H9 (cell line): ENCODE data around the gene SHH. TPM values are rescaled to one million over a fixed set of nuclear protein-coding genes. Genes with fewer than 3 reads are reported as not detected.
A peak's percentile ranks its signal among the peaks of the same experiment; 100 is the strongest.

Source experiments
- DNase-seq: peaks from one replicate; pipeline ENCODE4 v3.0.0-alpha.2; 2017
- H2AFZ ChIP-seq: one replicate; pipeline ENCODE4 v1.6.1; 2013; ENCODE audit warnings: mild to moderate bottlenecking, low read length, control low read depth, moderate library complexity
- H2AK5ac ChIP-seq: 2 replicates; pipeline ENCODE4 v1.6.1; 2013; ENCODE audit warnings: low read length, control low read depth, mixed read lengths; ENCODE audit not compliant: insufficient read length
- H2BK120ac ChIP-seq: one replicate; pipeline ENCODE4 v1.6.1; 2013; ENCODE audit warnings: low read depth, mild to moderate bottlenecking, low read length, control low read depth, inconsistent platforms; ENCODE audit not compliant: poor library complexity, severe bottlenecking
- H2BK12ac ChIP-seq: 2 replicates; pipeline ENCODE4 v1.6.1; 2013; ENCODE audit warnings: low read length, control low read depth, mixed read lengths, low read depth; ENCODE audit not compliant: insufficient read length
- H2BK15ac ChIP-seq: 2 replicates; pipeline ENCODE4 v1.6.1; 2013; ENCODE audit warnings: low read depth, low read length, control low read depth
- H2BK20ac ChIP-seq: one replicate; pipeline ENCODE4 v1.6.1; 2013; ENCODE audit warnings: low read depth, mild to moderate bottlenecking, low read length, control low read depth, inconsistent platforms; ENCODE audit not compliant: poor library complexity, severe bottlenecking
- H2BK5ac ChIP-seq: 2 replicates; pipeline ENCODE4 v1.6.1; 2013; ENCODE audit warnings: low read length, control low read depth, mixed read lengths; ENCODE audit not compliant: insufficient read length
- H3K14ac ChIP-seq: 2 replicates; pipeline ENCODE4 v1.6.1; 2013; ENCODE audit warnings: low read length, control low read depth; ENCODE audit not compliant: insufficient read depth
- H3K18ac ChIP-seq: 2 replicates; pipeline ENCODE4 v1.6.1; 2013; ENCODE audit warnings: low read depth, mild to moderate bottlenecking, mixed read lengths, low read length, control low read depth; ENCODE audit not compliant: insufficient read length
- H3K23ac ChIP-seq: 2 replicates; pipeline ENCODE4 v1.6.1; 2013; ENCODE audit warnings: low read length, control low read depth, mixed read lengths, low read depth; ENCODE audit not compliant: insufficient read length
- H3K23me2 ChIP-seq: 2 replicates; pipeline ENCODE4 v1.6.1; 2013; ENCODE audit warnings: low read depth, mild to moderate bottlenecking, mixed read lengths, low read length, control low read depth; ENCODE audit not compliant: insufficient read length, poor library complexity, severe bottlenecking
- H3K27ac ChIP-seq: 2 replicates; pipeline ENCODE4 v1.5.1; 2013; ENCODE audit warnings: low read length, control low read depth, mixed read lengths, low read depth; ENCODE audit not compliant: insufficient read length
- H3K27me3 ChIP-seq: 2 replicates; pipeline ENCODE4 v1.6.1; 2013; ENCODE audit warnings: low read length, control low read depth, inconsistent platforms; ENCODE audit not compliant: insufficient read depth
- H3K4ac ChIP-seq: 2 replicates; pipeline ENCODE4 v1.6.1; 2013; ENCODE audit warnings: low read depth, mild to moderate bottlenecking, control low read depth, inconsistent platforms, low read length, moderate library complexity
- H3K4me1 ChIP-seq: 2 replicates; pipeline ENCODE4 v1.6.1; 2013; ENCODE audit warnings: low read length, control low read depth, inconsistent platforms; ENCODE audit not compliant: insufficient read depth
- H3K4me2 ChIP-seq: 2 replicates; pipeline ENCODE4 v1.6.1; 2013; ENCODE audit warnings: low read length, control low read depth, mixed read lengths; ENCODE audit not compliant: insufficient read length, insufficient read depth
- H3K56ac ChIP-seq: 2 replicates; pipeline ENCODE4 v1.6.1; 2013; ENCODE audit warnings: low read depth, mild to moderate bottlenecking, mixed read lengths, low read length, control low read depth; ENCODE audit not compliant: insufficient read length
- H3K79me1 ChIP-seq: 2 replicates; pipeline ENCODE4 v1.6.1; 2013; ENCODE audit warnings: low read depth, mild to moderate bottlenecking, moderate library complexity, low read length, control low read depth, inconsistent platforms; ENCODE audit not compliant: insufficient read depth, poor library complexity, severe bottlenecking
- H3K79me2 ChIP-seq: 2 replicates; pipeline ENCODE4 v1.6.1; 2013; ENCODE audit warnings: low read length, control low read depth, inconsistent platforms; ENCODE audit not compliant: insufficient read depth
- H3K9ac ChIP-seq: 2 replicates; pipeline ENCODE4 v1.6.1; 2013; ENCODE audit warnings: low read length, control low read depth, mixed read lengths; ENCODE audit not compliant: insufficient read length; ENCODE audit errors: extremely low read depth
- H3K9me3 ChIP-seq: one replicate; pipeline ENCODE4 v1.6.1; 2013; ENCODE audit warnings: low read depth, low read length, inconsistent platforms; ENCODE audit not compliant: control insufficient read depth
- H3T11ph ChIP-seq: one replicate; pipeline ENCODE4 v1.6.1; 2013; ENCODE audit warnings: mild to moderate bottlenecking, low read length, control low read depth, inconsistent platforms
- H4K20me1 ChIP-seq: one replicate; pipeline ENCODE4 v1.6.1; 2013; ENCODE audit not compliant: control insufficient read depth, insufficient read length, insufficient read depth
- H4K5ac ChIP-seq: 2 replicates; pipeline ENCODE4 v1.6.1; 2013; ENCODE audit warnings: low read depth, mild to moderate bottlenecking, mixed read lengths, low read length, control low read depth; ENCODE audit not compliant: insufficient read length
- H4K8ac ChIP-seq: replicated peaks from 2 replicates; pipeline ENCODE4 v1.6.1; 2013; ENCODE audit warnings: low read length, control low read depth, mixed read lengths, low read depth; ENCODE audit not compliant: insufficient read length
- H4K91ac ChIP-seq: 2 replicates; pipeline ENCODE4 v1.6.1; 2013; ENCODE audit warnings: low read depth, mild to moderate bottlenecking, moderate library complexity, mixed read lengths, low read length, control low read depth; ENCODE audit not compliant: insufficient read length
- H3K27ac Mint-ChIP-seq, 3 experiments: 2 replicates in 2 of 3; 3 replicates in 1 of 3; pipeline ENCODE4 v1.8.0; 2020 to 2021; ENCODE audit warnings: mixed read lengths in 3 of 3, mild to moderate bottlenecking in 1 of 3, moderate library complexity in 1 of 3
- H3K27me3 Mint-ChIP-seq: 2 replicates; pipeline ENCODE4 v1.8.0; 2021; ENCODE audit warnings: low read depth, mild to moderate bottlenecking, moderate library complexity, mixed read lengths
- H3K36me3 Mint-ChIP-seq, 3 experiments: 2 replicates in 2 of 3; 3 replicates in 1 of 3; pipeline ENCODE4 v1.8.0; 2020 to 2021; ENCODE audit warnings: low read depth in 3 of 3, mixed read lengths in 3 of 3; ENCODE audit not compliant: insufficient read depth in 1 of 3
- H3K4me1 Mint-ChIP-seq, 2 experiments: 2 replicates each; pipeline ENCODE4 v1.8.0; 2020; ENCODE audit warnings: mixed read lengths in 2 of 2
- H3K4me3 Mint-ChIP-seq, 2 experiments: 2 replicates in 1 of 2; 3 replicates in 1 of 2; pipeline ENCODE4 v1.8.0; 2020 to 2021; ENCODE audit warnings: mild to moderate bottlenecking in 2 of 2, mixed read lengths in 2 of 2, moderate library complexity in 1 of 2
- H3K9me3 Mint-ChIP-seq, 2 experiments: 2 replicates in 1 of 2; 3 replicates in 1 of 2; pipeline ENCODE4 v1.8.0; 2020; ENCODE audit warnings: mild to moderate bottlenecking in 2 of 2, mixed read lengths in 2 of 2, moderate library complexity in 1 of 2
- WGBS: extraction: QIAGEN DNeasy Blood & Tissue Kit; methylation state at CpG from one replicate; pipeline ENCODE4 v1.1.7; 2013; ENCODE audit warnings: missing lambda C conversion rate, low lambda C conversion rate, mixed read lengths; ENCODE audit not compliant: insufficient read length; ENCODE audit errors: extremely low coverage; 5-methylcytosine and 5-hydroxymethylcytosine counted together
- total RNA-seq: library from RNA; stranded (reverse); gene quantifications from 2 replicates; pipeline ENCODE4 v1.2.1, GENCODE V29; 2021
- TF ChIP-seq, protein P1 (sequence below): fragments of 200-600 bp; sonication (generic); conservative IDR thresholded peaks from 3 replicates; pipeline ENCODE4 v1.8.0; 2021; ENCODE audit warnings: antibody characterized with exemption, mild to moderate bottlenecking

Gene SHH
- total RNA-seq, 1 experiment from 2014 or later, result 0.07 TPM

DNA sequence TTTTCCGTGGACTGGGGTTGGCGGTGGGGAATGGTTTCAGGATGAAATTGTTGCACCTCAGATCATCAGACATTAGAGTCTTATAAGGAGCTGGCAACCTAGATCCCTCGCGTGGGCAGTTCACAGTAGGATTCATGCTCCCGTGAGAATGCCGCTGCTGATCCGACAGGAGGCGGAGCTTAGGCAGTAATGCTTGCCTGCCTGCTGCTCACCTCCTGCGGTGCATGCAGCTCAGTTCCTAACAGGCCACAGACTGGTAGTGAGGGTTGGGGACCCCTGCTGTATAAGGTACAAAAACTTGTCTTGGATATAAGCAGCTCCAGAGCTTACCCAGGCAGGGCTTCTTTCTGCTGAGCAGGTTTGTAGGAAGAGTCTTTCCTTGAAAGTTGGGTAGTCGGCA is 53.9 kb downstream of the SHH start:
- peak overlapping the region in 2 of 3 experiments; percentile 23 to 28; a peak in 1 of 7 replicates for H3K27ac Mint-ChIP-seq

More for the DNA sequence above, 53.9 kb downstream of the SHH start:
- H3K23me2 ChIP-seq, result no peaks in the 10 kb centered on the region
- no peak overlapping the region for H4K8ac ChIP-seq
- H4K5ac ChIP-seq, result no peak overlapping the region
- H3K9me3 ChIP-seq, result no peaks in the 10 kb centered on the region
- DNase-seq, result peak; percentile 50
- H3K79me1 ChIP-seq, result peaks cover 5% of the 10 kb centered on the region
- Mint-ChIP-seq H3K4me1 (peaks cover 44 to 54% of the 10 kb centered on the region in 2 experiments), H3K27me3 (no peaks in the 10 kb centered on the region), H3K36me3 (peaks cover 32 to 33% (median 33%) of the 10 kb centered on the region in 3 experiments), H3K4me3 (no peak overlapping the region), H3K9me3 (peaks cover 6 to 7% of the 10 kb centered on the region in 2 experiments; a peak in 3 of 5 replicates)
- no peak overlapping the region for H3K56ac ChIP-seq
- H3K27ac ChIP-seq, result no peak overlapping the region
- no peak overlapping the region for H2AK5ac ChIP-seq
- H3K4ac ChIP-seq, result no peak overlapping the region
- H3K27me3 ChIP-seq, result no peaks in the 10 kb centered on the region
- no peak overlapping the region for H2BK12ac ChIP-seq
- no peak overlapping the region for H2BK15ac ChIP-seq
- peaks cover 4% of the 10 kb centered on the region; the same call in 1 of the 2 replicates for H3K79me2 ChIP-seq
- H2BK20ac ChIP-seq, result no peak overlapping the region
- H3K4me2 ChIP-seq, result no peak overlapping the region
- no peak overlapping the region for H3K14ac ChIP-seq
- H3K4me1 ChIP-seq, result no peaks in the 10 kb centered on the region; the same call in 1 of the 2 replicates
- no peak overlapping the region for H2AFZ ChIP-seq
- no peak overlapping the region for H2BK5ac ChIP-seq
- no peak overlapping the region for H3T11ph ChIP-seq
- H4K20me1 ChIP-seq, result no peaks in the 10 kb centered on the region
- H3K9ac ChIP-seq, result no peak overlapping the region
- H3K23ac ChIP-seq, result no peak overlapping the region
- no peak overlapping the region for H3K18ac ChIP-seq
- H2BK120ac ChIP-seq, result no peak overlapping the region
- TF ChIP-seq, protein P1, sequence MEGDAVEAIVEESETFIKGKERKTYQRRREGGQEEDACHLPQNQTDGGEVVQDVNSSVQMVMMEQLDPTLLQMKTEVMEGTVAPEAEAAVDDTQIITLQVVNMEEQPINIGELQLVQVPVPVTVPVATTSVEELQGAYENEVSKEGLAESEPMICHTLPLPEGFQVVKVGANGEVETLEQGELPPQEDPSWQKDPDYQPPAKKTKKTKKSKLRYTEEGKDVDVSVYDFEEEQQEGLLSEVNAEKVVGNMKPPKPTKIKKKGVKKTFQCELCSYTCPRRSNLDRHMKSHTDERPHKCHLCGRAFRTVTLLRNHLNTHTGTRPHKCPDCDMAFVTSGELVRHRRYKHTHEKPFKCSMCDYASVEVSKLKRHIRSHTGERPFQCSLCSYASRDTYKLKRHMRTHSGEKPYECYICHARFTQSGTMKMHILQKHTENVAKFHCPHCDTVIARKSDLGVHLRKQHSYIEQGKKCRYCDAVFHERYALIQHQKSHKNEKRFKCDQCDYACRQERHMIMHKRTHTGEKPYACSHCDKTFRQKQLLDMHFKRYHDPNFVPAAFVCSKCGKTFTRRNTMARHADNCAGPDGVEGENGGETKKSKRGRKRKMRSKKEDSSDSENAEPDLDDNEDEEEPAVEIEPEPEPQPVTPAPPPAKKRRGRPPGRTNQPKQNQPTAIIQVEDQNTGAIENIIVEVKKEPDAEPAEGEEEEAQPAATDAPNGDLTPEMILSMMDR, result no peak
- H4K91ac ChIP-seq, result no peak overlapping the region
- no CpG with 5 or more reads among the region's 10 CpGs for WGBS
